B cell (primary cell): ENCODE data around the gene YWHAG. TPM values are rescaled to one million over a fixed set of nuclear protein-coding genes. Genes with fewer than 3 reads are reported as not detected.

ENCODE experiments used
- ATAC-seq: fragments of 200-7000 bp; cut with Tn5 transposase; one replicate; pipeline ENCODE4 v1.10.0; 2021; ENCODE audit warnings: low read depth, mild to moderate bottlenecking, moderate number of reproducible peaks, moderate library complexity
- CTCF ChIA-PET: fragments of 350-600 bp; sonication (Branson Sonifier 250); formaldehyde crosslinking; loops from one replicate; lab custom pipeline; 2021; ENCODE audit warnings: antibody characterized with exemption, inconsistent platforms; lab: Charles Lee
- POLR2A ChIA-PET: fragments of 350-600 bp; sonication (Branson Sonifier 250); formaldehyde crosslinking; loops from one replicate; lab custom pipeline; 2021; ENCODE audit warnings: antibody characterized with exemption; lab: Charles Lee
- DNase-seq: peaks from one replicate; pipeline ENCODE4 v3.0.0; 2013
- H2AFZ ChIP-seq: 2 replicates; pipeline ENCODE4 v1.6.1; 2012; ENCODE audit warnings: mild to moderate bottlenecking, low read depth, low read length; ENCODE audit not compliant: insufficient read depth, poor library complexity, severe bottlenecking
- H3K27ac ChIP-seq, 2 donors: 1 replicate in 1 of 2; 2 replicates in 1 of 2; pipeline ENCODE4 v1.5.1; 2012 to 2013; ENCODE audit warnings: low read length in 2 of 2, mild to moderate bottlenecking in 2 of 2, moderate library complexity in 1 of 2
- H3K27me3 ChIP-seq, 4 experiments: fragments of 200-600 bp in 1 of 4; sonication (generic) in 1 of 4; replicated peaks in 1 of 4; 1 replicate in 2 of 4; 2 replicates in 2 of 4; pipeline versions ENCODE4 v1.6.1 to v1.7.0; 2013 to 2016; ENCODE audit warnings: low read length in 3 of 4, mild to moderate bottlenecking in 2 of 4, mixed read lengths in 1 of 4, moderate library complexity in 1 of 4; ENCODE audit not compliant: insufficient read depth in 4 of 4, control insufficient read depth in 3 of 4; ENCODE audit errors: control extremely low read depth in 1 of 4
- H3K36me3 ChIP-seq, 2 experiments: replicated peaks in 1 of 2; 1 replicate in 1 of 2; 2 replicates in 1 of 2; pipeline versions ENCODE4 v1.6.1 to v1.7.1; 2013; ENCODE audit warnings: low read length in 1 of 2; ENCODE audit not compliant: insufficient read depth in 2 of 2, control insufficient read depth in 1 of 2; ENCODE audit errors: control extremely low read depth in 1 of 2, extremely low read depth in 1 of 2
- H3K4me1 ChIP-seq, 2 donors: fragments of 200-600 bp in 1 of 2; sonication (generic) in 1 of 2; 1 replicate in 1 of 2; 2 replicates in 1 of 2; pipeline versions ENCODE4 v1.5.1 to v1.6.1; 2013 to 2017; ENCODE audit warnings: low read length in 2 of 2; ENCODE audit not compliant: control insufficient read depth in 2 of 2, insufficient read depth in 2 of 2
- H3K4me2 ChIP-seq: replicated peaks from 2 replicates; pipeline ENCODE3; 2012; ENCODE audit warnings: mild to moderate bottlenecking, low read depth, low read length; ENCODE audit not compliant: poor library complexity, severe bottlenecking
- H3K4me3 ChIP-seq, 5 experiments: fragments of 200-600 bp in 1 of 5; sonication (generic) in 1 of 5; 1 replicate in 3 of 5; 2 replicates in 2 of 5; pipeline versions ENCODE4 v1.5.1 to v1.7.0; 2011 to 2016; ENCODE audit warnings: low read length in 4 of 5, mild to moderate bottlenecking in 4 of 5, low read depth in 2 of 5, control low read depth in 1 of 5, moderate library complexity in 1 of 5; ENCODE audit not compliant: insufficient read depth in 1 of 5; ENCODE audit errors: control extremely low read depth in 1 of 5, extremely low read depth in 1 of 5
- H3K79me2 ChIP-seq: fragments of 200-600 bp; sonication (generic); one replicate; pipeline ENCODE4 v1.6.0; 2016; ENCODE audit warnings: low read length; ENCODE audit not compliant: control insufficient read depth, insufficient read depth
- H3K9ac ChIP-seq: fragments of 200-600 bp; sonication (generic); 2 replicates; pipeline ENCODE4 v1.6.1; 2017; ENCODE audit warnings: mild to moderate bottlenecking, low read length, moderate library complexity
- H3K9me3 ChIP-seq, 3 donors: one replicate each; pipeline versions ENCODE4 v1.6.1 to v1.7.1; 2013; ENCODE audit warnings: low read length in 2 of 3; ENCODE audit not compliant: control insufficient read depth in 2 of 3, insufficient read depth in 1 of 3; ENCODE audit errors: control extremely low read depth in 1 of 3
- H4K20me1 ChIP-seq: 2 replicates; pipeline ENCODE4 v1.6.0; 2012; ENCODE audit warnings: mild to moderate bottlenecking, low read length; ENCODE audit not compliant: insufficient read depth, control insufficient read depth, poor library complexity, severe bottlenecking
- H3K27ac Mint-ChIP-seq: one replicate; pipeline ENCODE4 v1.8.0; 2021; ENCODE audit warnings: mixed read lengths
- H3K27me3 Mint-ChIP-seq: one replicate; pipeline ENCODE4 v1.8.0; 2021; ENCODE audit warnings: mixed read lengths
- H3K4me1 Mint-ChIP-seq: one replicate; pipeline ENCODE4 v1.8.0; 2021; ENCODE audit warnings: mixed read lengths
- H3K4me3 Mint-ChIP-seq: one replicate; pipeline ENCODE4 v1.8.0; 2021; ENCODE audit warnings: mixed read lengths
- H3K9me3 Mint-ChIP-seq: one replicate; pipeline ENCODE4 v1.8.0; 2022; ENCODE audit warnings: mixed read lengths; ENCODE audit not compliant: insufficient read depth
- EZH2 ChIP-seq: IDR thresholded peaks from 2 replicates; pipeline ENCODE4 v1.6.1; 2012; ENCODE audit warnings: borderline replicate concordance, low read depth, mild to moderate bottlenecking, moderate library complexity, low read length; ENCODE audit not compliant: insufficient read depth, poor library complexity, severe bottlenecking
- WGBS: methylation state at CpG from one replicate; pipeline ENCODE4 v1.1.5; 2013; ENCODE audit warnings: missing lambda C conversion rate; ENCODE audit not compliant: insufficient coverage; 5-methylcytosine and 5-hydroxymethylcytosine counted together
- intact Hi-C: fragments of 100-400 bp; cut with micrococcal nuclease; formaldehyde crosslinking; loops from one replicate; pipeline ENCODE4 v1.10.0; 2022
- polyA plus RNA-seq: library from polyadenylated mRNA; depleted of rRNA; stranded (reverse); fragments of >200 nt; gene quantifications from 2 replicates; pipeline ENCODE4 v1.2.3, GENCODE V29; 2012
- total RNA-seq, 2 donors: library from RNA; stranded (reverse); fragments of 120-200 nt in 1 of 2; gene quantifications; 1 replicate in 1 of 2; 2 replicates in 1 of 2; pipeline versions ENCODE4 v1.2.3 to v1.2.4, GENCODE V29; 2013 to 2022
- TF ChIP-seq, protein P1 (sequence below): fragments of 200-600 bp; IDR thresholded peaks from one replicate; pipeline ENCODE4 v1.8.0; 2022; ENCODE audit warnings: antibody characterized with exemption, mild to moderate bottlenecking

YWHAG gene
- total and polyA plus RNA-seq, 2 donors (not counting 1 experiment from before 2014, with no cell fraction given): 6.6 to 51.6 TPM

DNA sequence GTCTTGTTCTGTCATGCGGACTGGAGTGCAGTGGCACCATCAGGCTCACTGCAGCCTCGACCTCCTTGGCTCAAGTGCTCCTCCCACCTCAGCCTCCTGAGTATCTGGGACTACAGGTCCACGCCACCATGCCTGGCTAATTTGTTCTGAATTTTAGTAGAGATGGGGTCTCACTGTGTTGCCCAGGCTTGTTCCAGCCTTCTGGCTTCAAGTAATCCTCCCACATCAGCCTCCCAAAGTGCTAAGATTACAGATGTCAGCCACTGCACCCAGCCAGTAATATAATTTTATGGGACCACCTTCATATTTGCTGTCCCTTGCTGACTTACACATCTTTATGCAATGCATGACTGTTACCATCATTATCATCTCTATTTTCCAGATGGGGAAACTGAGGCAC, 57.8 kb downstream of the YWHAG start:
- CTCF ChIA-PET: interaction anchor here (5.5 kb wide), 1 partner anchor 10 kb away, joined by 31 read pairs; no protein-coding TSS in a partner anchor

DNA sequence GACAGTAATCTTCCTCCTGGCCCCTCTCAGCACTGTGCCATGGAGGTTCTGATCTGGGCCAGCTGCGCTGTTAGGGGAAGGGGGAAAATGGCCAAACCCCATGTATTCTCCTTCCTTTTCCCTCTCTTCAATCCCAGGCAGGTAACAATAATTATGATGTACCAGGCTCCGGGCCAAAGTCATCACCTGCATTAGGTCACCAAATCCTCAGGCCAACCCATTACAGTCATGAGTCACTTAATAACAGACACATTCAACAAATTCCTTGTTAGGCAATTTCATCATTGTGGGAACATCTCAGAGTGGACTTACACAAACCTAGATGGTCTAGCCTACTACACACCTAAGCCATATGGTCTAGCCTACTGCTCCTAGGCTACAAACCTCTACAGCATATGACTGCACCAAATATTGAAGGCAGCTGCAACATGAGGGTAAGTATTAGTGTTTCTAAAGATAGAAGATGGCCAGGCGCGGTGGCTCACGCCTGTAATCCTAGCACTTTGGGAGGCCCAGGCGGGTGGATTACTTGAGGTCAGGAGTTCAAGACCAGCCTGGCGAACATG, 58.5 kb downstream of the YWHAG start:
- no peak overlapping the region for H2AFZ ChIP-seq
- Mint-ChIP-seq H3K4me3 (no peak overlapping the region), H3K9me3 (no peaks in the 10 kb centered on the region), H3K27ac (peak overlapping the region; percentile 62), H3K27me3 (no peaks in the 10 kb centered on the region), H3K4me1 (peaks cover 15% of the 10 kb centered on the region)
- DNase-seq: no peak
- POLR2A ChIA-PET: no interaction called here
- no peak overlapping the region for H3K27ac ChIP-seq
- H3K4me3 ChIP-seq: no peak overlapping the region
- H3K27me3 ChIP-seq: no peaks in the 10 kb centered on the region
- H3K9ac ChIP-seq: no peak overlapping the region
- no peaks in the 10 kb centered on the region for H4K20me1 ChIP-seq
- H3K79me2 ChIP-seq: no peaks in the 10 kb centered on the region
- no peak for TF ChIP-seq EZH2
- TF ChIP-seq, protein P1, sequence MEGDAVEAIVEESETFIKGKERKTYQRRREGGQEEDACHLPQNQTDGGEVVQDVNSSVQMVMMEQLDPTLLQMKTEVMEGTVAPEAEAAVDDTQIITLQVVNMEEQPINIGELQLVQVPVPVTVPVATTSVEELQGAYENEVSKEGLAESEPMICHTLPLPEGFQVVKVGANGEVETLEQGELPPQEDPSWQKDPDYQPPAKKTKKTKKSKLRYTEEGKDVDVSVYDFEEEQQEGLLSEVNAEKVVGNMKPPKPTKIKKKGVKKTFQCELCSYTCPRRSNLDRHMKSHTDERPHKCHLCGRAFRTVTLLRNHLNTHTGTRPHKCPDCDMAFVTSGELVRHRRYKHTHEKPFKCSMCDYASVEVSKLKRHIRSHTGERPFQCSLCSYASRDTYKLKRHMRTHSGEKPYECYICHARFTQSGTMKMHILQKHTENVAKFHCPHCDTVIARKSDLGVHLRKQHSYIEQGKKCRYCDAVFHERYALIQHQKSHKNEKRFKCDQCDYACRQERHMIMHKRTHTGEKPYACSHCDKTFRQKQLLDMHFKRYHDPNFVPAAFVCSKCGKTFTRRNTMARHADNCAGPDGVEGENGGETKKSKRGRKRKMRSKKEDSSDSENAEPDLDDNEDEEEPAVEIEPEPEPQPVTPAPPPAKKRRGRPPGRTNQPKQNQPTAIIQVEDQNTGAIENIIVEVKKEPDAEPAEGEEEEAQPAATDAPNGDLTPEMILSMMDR: no peak
- CTCF ChIA-PET: interaction anchor here (1.3 kb wide), 1 partner anchor 14 kb away, joined by 3 read pairs; no protein-coding TSS in a partner anchor
- peaks cover 10 to 21% of the 10 kb centered on the region in 2 donors for H3K4me1 ChIP-seq
- H3K36me3 ChIP-seq: no peaks in the 10 kb centered on the region
- H3K9me3 ChIP-seq: peaks cover 0 to 6% (median 0%) of the 10 kb centered on the region in 3 donors
- WGBS: 90% methylated on average over 2 of the region's 7 CpGs
- ATAC-seq: no peak
- intact Hi-C loops: no loop called here
- no peak overlapping the region for H3K4me2 ChIP-seq

More for the DNA sequence above, 57.8 kb downstream of the YWHAG start:
- Histone ChIP-seq H3K9ac (no peak overlapping the region), H3K4me3 (no peak overlapping the region), H4K20me1 (no peaks in the 10 kb centered on the region), H3K4me1 (peaks cover 10 to 21% of the 10 kb centered on the region in 2 donors), H3K4me2 (no peak overlapping the region), H2AFZ (no peak overlapping the region), H3K79me2 (no peaks in the 10 kb centered on the region), H3K36me3 (no peaks in the 10 kb centered on the region), H3K27ac (no peak overlapping the region), H3K9me3 (peaks cover 0 to 6% (median 0%) of the 10 kb centered on the region in 3 donors), H3K27me3 (no peaks in the 10 kb centered on the region)
- no CpG with 5 or more reads among the region's 3 CpGs for WGBS
- TF ChIP-seq, protein P1: no peak
- no peak for TF ChIP-seq EZH2
- H3K27me3 Mint-ChIP-seq: no peaks in the 10 kb centered on the region
- intact Hi-C loops: no loop called here
- no peak for ATAC-seq
- no peak for DNase-seq
- no peaks in the 10 kb centered on the region for H3K9me3 Mint-ChIP-seq
- H3K27ac Mint-ChIP-seq: no peak overlapping the region
- peaks cover 15% of the 10 kb centered on the region for H3K4me1 Mint-ChIP-seq
- H3K4me3 Mint-ChIP-seq: peak overlapping the region; percentile 42
- POLR2A ChIA-PET: no interaction called here
